GM19240 (cell line): Measurements from ENCODE around the gene TRIM66.

Experiments
- DNase-seq: peaks from one replicate; pipeline ENCODE4 v3.0.0; 2011; ENCODE audit warnings: low spot score; ENCODE audit not compliant: insufficient read length

TRIM66 gene

GRCh38 chr11:8567602-8568198 lies 114.8 kb downstream of the TRIM66 start:
- DNase-seq, result no peak

DNA sequence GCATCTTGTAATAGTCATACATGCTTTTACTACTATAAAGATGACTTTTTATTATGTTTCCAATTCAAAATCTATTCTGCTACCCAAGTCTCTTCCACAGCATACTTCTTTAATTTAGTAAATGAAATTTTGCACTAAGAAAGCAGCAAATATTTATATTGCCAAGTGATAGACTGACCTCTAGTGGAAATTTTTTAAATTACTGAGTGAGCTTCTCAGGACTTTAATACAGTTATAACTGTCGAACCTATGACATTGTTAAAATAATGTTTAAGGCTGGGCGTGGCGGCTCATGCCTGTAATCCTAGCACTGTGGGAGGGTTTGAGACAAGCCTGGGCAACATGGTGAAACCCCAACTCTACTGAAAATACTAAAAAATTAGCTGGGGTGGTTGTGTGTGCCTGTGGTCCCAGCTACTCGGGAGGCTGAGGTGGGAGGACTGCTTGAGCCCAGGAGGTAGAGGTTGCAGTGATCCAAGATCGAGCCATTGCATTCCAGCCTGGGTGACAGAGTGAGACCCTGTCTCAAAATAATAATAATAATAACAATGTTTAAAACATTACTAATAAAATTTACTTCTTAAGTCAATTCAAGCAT lies 115.8 kb downstream of the TRIM66 start:
- DNase-seq, result no peak

- no peak for DNase-seq
Measured at GRCh38 chr11:8564526-8564925, 117.9 kb downstream of the TRIM66 start.
